HG03060 (cell line): Measurements from ENCODE around the gene FXYD2.

Experiments
- ATAC-seq: cut with Tn5 transposase; IDR thresholded peaks from one replicate; pipeline ENCODE4 v1.9.1; 2021; ENCODE audit warnings: low read depth, moderate number of reproducible peaks; ENCODE audit not compliant: unreplicated experiment

The FXYD2 gene

DNA sequence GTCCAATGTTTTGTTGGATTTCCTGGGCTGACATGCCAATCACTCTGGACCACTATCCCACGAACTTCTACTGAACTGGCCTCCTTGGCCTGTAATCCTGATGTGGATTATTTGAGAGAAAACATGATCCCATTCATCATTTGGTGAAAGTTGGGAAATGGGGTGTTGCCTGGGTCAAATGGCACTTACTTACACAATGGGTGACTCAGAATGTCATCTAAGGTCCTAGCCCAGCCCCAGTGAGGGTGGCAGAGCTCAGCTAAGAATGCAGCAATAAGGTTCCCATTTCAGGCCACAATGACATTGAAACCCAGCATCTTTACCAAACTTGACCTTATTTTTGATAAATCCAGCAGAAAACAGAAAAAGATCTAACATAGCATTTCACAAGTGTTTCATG, 19.5 kb downstream of the FXYD2 start:
- ATAC-seq, result no peak

DNA sequence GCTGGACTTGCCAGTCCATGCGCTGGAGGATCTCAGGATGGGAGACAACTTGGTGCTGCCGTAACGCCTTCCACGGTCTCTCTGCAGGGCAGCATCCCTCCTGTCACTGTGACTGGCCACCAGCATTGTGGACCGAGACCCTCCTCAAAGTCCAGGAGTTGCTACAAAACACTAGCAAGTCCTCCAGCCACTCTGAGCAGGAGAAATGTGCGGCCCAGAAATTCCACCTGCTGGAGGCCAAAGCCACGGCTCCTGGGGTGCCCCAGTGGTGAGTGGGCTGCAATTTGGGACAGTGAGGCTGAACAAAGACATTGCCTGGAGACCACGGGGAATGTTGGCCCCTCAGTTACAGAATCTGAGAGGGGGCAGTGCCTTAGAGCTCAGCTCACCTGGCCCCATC, 20.6 kb downstream of the FXYD2 start:
- ATAC-seq, result no peak

DNA sequence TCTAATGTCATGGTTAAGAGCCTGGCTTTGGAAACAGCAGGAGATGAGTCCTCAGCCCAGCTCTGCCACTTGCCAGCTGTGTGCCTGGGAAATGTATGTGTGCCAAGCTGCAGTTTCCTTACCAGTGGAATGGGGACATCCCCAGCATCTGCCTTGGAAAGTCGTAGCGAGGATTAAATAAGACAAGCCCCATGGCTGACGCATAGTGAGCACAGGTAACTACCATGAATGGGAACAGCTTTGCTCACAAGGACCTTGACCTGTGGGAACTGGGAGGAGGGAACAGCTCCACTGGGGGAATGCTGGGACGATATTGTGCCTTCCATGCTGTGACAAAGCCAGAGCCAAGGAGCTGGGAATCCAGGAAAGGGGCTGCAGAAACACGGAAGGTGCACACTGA, 24.9 kb downstream of the FXYD2 start:
- no peak for ATAC-seq

DNA sequence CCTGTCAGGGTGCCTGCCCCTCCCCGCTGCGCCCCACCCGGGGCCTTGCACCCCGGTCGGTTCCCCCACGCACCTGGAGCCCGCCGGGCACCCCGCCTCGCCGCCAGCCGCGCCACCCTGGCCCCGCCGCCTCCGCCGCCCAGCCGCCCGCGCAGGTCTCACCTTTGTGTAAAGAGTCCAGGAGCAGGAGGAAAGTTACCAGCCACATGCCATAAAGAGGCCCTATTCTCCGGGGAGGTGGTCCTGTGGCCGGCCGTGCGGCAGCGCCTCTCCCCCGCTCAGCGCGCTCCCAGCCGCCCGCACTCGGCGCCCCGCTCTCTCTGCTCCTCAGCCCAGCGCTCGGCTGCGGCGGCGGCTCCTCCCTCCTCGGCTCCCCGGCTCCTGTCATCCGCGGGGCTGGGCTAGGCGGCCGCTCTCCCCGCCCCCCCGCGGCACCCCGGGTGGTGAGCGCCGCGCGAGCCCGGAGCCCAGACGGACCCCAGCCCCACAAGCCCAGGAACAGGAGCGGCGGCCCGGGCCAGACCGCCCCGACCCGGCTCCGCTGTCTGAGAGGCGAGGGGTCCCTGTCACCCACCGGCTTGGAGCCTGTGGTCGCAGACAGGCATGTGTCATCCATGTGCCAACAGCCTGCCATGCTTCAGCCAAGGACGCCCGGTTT, 27.5 kb downstream of the FXYD2 start, which contains the start of gene DSCAML1:
TSS of gene DSCAML1 (minus strand) at position 345 of the 658 bp plus-strand sequence. CDS start at position 208, 137 bp downstream.
- ATAC-seq, result no peak

DNA sequence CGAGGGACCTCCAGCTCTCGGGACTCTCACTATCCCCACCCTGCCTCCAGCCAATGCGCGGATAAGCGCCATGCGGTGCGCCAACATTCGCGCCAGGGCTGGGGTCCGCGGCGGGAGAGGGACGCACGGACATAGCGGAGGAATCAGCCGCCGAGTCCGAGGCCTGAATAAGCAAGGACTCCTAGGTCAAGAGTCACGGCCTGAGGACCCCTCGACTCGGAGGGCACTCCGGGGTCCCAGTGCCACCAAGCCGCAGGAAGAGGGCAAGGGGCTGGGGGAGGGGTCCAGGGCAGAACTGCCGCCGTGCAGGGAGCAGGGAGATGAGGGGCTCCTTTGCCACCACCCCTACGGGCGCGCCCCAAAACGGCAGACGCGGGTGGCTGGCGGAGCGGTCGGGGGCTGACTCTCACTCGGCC, 28.1 kb downstream of the FXYD2 start:
- no peak for ATAC-seq

DNA sequence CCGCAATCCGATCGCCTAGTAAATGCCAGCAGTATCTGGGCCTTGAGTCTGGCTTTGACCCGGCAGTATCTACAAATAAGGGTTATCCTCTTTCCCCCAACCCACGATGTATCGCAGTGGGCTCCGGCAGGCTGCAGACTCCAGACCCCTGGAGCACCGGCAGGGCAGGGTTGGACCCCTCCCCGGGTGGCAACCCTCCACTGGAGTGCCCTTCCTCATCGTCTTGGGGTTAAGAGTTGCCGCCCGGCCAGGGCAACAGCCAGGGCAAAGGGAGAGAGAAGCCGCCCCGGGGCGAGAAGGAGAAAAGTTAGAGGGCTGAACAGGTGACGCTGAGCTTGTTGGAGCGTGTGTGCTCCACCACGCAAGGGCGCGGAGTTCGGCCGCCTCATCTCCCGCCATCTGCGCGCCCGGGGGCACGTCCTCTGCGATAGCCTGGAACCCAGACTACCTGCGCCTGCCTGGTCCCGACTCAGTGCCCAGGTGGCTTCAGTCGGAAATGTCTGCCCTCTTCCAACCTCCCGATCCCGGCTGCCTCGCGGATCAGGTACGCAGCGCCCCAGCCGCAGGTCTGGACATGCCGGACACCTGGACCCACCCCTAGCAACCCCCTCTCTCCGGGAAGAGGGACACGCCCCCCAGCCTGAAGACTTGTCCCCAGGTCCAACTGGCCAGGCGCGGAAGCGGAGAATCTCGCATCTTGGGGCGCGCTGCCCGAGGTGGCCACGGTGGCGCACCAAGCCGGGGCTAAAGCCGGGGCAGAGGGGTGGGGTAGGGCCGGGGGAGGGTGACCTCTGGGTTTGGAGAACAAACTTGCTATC, 28.7 kb downstream of the FXYD2 start:
- ATAC-seq, result no peak

DNA sequence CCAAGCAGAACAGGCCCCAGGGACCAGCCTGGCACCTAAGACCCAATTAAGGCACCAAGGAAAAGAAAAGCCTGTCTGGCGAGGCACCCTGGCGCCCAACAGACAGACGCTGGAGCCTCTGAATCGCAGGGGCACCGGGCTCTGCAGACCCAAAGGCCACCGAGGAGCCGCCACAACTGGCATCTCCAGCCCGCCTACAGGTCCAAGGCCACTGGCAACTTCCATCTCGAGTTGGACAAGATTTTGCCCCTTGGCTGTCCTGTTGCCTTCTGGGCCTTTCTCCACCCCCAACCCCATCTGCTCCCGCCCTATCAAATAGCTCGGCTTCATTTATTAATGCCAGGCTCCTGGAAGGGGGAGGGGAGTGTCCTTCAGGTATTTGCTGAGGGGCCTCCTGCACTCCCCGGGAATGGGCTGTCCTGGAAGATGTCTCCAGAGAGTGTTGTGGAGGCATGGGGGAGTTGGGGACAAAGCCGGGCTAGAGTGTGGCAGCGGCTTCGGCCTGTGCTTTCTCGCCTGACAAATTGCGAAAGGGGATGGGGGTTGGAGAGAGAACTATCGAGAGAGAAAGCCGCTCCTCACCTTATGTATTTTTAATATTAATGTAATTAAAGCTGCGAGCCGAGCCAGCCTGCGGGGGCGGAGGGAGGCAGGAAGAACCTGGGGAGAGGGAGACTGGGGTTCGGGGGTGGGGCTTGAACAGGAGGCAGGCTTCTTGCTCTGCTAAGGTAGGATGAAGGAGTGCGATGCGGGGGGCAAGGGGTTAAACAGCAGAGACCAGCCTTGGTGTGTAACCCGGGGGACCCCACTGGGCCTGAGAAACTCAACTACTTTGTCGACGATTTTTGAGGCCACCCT, 29.5 kb downstream of the FXYD2 start:
- ATAC-seq, result no peak

DNA sequence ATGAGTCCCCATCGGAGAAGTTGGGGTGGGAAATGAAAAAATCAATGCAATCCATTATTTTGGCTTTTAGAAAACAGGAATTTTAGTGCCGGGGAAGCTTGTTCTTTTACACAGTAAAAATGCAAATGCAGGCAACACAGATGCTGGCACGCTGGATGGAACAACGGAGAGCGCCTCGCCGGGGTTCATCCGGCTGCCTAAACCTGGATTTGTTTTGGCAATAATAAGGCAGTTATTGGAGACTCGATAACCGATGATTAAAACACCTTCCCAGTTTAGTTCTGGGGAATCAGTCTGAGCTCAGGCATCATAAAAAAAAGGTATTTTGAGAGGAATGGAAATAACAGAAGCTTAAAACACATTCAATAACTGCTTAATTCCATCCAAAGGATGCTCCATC, 30.4 kb downstream of the FXYD2 start:
- ATAC-seq, result no peak

DNA sequence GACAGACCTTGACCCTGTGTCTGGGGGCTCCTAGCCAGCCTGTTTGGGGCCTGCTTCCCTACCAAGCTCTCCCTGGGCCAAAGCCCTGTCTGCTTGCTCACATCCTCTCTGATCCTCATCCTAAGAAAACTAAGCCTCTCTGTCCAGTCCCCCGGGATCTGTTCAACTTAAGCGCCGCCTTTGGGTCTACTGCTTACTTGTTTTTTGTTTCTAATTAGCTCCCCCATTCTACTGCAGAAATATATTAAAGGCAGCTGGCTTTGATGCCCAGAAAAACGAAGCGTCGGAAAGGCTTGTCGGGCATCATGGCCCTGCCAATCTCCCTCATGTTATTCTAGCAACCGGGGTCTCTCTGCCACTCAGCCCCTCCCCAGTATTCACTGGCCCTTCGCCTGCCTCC, 31.0 kb downstream of the FXYD2 start:
- ATAC-seq, result no peak

DNA sequence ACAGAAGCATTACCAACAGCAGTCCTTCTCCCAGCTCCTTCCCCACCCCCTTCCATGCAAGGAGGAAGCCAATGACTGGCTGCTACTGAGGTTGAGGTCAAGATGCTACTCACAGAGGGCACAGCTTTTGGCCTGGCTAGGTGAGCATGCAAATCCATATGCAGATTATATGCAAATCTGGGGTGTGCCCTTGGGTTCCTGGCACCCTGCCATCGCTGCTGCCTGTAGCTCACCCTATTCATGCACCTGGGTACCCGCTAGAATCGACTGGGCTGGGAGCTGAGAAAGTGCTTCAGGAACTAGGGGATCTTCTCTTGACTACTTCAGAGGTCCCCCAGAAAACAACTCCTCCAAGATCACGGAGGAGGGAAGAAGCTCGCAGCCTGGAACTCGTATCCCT, 31.6 kb downstream of the FXYD2 start:
- no peak for ATAC-seq

DNA sequence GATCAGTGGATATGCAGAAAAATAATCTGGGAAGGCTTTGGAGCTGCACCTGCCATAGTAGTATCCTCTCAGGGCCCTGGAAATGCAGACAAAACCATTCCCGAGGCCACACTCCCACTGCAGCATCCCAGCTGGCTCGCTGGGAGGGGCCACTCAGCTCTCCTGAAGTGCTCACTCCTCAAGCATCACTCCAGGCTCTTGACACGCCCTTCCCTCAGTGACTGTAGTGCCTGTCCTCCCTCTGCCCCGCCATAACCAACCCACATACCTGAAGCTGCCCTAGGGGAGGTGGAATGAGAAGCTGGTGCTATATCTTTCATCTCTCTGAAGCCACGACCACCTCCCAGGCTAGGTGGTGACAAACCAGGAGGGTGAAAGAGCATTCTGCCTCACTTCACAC, 32.3 kb downstream of the FXYD2 start:
- no peak for ATAC-seq

DNA sequence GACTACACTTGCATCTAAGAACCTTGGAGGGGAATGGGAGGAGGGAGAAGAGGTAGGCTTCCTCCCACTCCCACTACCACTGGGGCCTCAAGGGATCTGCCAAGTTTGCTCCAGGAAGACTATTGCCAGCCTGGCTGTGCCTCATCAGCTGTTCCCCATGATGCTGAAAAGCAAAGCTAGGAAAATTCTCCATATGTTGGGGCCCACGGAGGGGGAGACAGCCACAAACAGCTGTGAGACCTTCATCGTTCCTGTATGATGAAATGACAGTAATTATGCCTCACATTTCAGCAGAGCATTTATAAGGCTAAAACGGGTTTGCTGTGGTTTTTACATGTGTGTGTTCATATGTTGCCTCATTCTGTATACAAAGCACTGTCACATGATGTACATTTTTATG, 34.3 kb downstream of the FXYD2 start:
- no peak for ATAC-seq

DNA sequence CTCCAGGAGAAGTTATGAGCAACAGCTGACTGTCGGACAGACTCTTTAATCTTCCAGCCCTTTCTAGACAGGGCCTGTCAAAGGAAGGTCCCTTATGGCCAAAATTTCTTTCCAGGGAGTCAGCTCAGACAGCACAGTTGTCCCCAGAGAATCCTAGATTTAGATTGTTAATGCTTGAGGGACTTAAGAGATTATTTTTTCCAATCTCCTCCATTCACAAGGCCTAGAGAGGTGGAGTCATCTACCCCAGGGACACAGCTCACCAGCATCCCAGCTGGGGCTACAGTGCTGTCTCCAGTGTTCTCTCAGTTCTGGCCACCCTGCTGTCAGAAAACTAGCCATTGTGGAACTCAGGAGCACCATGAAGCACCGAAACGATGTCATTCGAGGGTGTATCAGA, 35.3 kb downstream of the FXYD2 start:
- ATAC-seq, result no peak

DNA sequence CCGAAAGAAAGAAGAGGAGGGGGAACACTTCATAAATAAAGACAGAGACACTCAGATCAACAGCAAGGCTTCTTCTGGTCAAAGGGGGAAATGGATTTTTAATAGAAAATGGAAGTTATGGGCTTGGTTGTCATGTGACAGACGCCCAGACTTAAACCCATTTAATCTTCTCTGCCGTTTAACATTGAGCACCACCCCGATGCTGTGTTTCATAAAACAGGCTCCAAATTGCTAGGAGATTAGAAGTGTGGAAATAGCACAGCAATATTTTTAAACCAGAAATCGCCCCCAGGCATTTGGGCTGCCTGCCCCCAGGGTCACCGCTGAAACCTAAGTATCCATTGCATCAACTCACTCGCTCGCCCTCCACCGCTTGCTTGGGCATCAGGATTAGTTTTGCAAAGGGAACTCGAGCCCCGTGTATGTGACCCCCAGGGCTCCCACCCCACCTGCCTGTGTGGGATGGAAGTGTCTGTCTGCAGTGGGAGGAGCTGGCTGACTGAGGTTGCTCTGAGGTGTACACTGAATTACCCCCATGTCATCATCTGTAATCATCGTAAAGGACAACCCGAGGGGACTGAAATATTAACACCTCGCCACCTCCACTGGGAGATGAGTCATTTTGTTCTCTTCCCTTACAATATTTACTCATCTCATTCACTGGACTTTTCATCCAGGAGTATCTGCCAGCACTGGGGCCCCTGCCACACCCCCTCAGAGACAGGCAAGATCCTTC, 38.2 kb downstream of the FXYD2 start:
- ATAC-seq, result no peak

DNA sequence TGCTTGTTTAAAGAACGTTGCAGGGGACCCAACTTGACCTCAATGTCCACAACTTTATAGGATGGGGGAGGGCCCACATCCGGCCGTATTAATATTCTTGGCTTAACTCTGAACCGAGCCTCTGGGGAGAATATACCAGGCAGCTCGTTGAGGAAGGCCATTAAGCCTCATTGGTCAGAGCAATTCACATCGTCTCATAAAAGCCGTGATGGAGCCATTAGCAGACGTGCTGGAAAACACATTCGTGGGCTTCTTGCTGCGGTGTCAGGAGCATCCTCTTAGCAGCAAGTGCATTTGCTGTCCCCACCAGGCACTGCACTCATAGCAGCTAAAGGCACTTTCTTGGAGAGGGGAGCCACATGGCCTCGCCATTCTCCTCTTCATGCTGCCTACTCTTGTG, 42.4 kb downstream of the FXYD2 start:
- ATAC-seq, result no peak

DNA sequence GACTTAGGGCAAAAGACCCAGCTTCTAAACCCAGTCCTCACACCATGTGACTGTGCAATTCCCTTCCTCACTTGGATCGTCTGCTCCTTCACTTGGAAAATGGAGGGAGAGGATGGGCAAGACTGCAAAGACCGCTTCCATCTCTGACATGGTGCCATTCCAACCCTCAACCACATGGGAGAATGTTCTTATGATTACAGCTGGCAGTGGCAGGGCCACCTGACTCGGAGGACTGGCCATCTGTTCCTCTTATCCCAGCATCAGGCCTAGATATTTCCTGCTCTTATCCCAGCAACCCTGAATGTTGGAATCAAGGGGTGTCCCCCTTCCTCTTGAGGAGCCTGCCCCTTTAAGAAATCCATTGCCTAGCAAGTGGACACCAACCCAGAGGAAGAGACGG, 42.9 kb downstream of the FXYD2 start:
- ATAC-seq, result no peak

DNA sequence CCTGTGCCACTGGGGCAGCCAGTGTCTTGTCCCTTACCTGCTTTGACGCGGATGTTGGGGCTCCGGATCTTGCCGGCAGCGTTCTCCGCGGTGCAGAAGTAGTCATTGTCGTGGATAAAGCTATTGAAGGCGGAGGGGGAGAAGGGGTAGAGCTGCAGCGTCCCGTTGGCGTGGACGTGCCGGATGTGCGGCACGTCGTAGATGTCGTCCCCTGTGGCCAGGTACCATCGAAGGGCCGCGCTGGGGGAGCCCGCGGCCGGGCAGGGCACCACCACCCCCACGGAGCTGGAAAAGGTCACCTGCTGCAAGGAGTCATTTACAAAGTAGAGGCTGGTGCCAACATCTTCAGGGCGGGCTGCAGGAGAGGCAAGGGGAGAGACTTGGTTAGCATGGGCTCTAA, 44.1 kb downstream of the FXYD2 start:
- ATAC-seq, result no peak

DNA sequence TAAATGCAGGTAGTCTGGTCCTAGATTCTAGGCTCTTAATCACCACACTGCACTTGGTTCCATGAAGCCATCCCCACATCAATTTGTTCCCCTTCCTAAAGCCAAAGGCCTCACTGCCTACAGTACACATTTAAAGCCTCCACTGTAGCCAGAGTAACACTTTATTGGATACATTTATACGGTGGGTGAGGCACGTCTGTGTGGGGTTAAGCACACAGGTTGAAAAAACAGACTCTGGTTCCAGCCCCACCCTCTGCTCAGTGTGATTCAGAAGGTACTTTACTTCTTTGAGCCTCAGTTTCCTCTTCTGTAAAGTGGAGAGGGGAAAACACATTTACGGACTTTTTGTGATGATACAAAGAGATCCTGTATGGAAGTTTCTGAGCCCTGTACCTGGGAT, 50.0 kb downstream of the FXYD2 start:
- no peak for ATAC-seq

DNA sequence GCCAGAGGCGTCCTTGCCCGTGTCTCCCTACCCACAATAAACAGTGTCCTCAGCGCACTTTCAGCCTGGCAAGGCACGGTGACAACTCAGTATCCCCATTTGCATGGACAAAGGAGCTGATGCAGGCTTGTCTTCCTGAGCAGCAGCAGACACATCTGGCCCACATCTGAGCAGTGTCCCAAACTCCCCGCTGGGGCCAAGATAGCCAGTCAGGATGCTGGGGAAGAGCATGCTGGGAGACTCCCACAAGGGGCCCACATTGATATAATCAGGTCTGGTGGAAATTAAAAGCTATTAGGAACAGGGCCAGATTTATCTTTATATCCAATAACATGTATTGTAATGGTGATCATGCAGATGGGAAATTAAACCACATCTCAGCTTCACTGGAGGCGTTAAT, 52.2 kb downstream of the FXYD2 start:
- ATAC-seq, result no peak

DNA sequence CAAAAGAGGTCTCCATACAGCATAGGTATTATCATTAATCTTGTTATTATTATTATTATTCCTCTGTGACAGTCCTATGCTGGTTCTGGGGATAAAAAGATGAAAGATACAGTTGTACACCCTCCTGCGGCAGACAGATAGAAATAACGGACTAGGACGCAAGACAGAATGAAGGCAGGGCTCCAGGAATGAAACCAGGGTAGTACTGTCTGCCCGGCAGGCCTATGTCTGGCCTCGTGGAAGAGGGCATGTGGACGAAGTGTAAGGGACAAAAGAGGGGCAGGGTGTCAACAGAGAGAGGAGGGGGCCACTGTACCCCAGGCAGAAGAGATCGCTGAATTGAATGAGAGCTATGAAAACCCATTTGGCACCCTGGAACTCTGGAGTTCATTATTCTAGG, 52.7 kb downstream of the FXYD2 start:
- ATAC-seq, result no peak

DNA sequence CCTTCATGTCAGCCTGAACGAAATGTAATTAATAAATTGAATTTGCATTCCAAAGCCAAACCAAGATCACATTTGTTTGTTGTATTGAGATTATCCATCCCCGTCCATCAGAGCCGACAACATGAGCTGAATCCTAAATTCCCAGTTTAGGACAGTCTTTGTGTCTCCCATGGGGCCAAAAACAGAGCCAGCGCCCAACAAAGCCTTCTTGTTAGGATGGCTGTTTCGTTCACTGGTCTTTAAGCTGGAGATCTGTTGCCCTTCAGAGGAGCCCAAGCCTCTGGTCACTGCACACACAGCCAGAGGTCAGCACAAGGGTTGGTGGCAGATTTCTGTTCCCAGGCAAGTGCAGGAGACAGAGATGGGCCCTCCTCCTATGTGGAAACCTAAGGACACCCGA, 53.3 kb downstream of the FXYD2 start:
- ATAC-seq, result no peak
